ENCODE data around the gene GLIS1.

- TF ChIP-seq EZH2phosphoT487 (IDR thresholded peaks at IDR 0.05; ENCODE audit: insufficient read depth, low read depth) (no peak), EZH2 (IDR thresholded peaks at IDR 0.05; ENCODE audit: insufficient read depth, poor library complexity, severe bottlenecking) (no peak)
Observed at GRCh38 chr1:53574621-53575020, 164.3 kb downstream of the GLIS1 start.

Measured in GM23248 (cell line).